H1 (cell line): ENCODE results near the gene RBP3. TPM values are rescaled to one million over a fixed set of nuclear protein-coding genes. Genes with fewer than 3 reads are reported as not detected.
"Not testable (repeated sequence)": the region's sequence is repeated elsewhere in the genome, so short reads cannot be mapped to it uniquely, and the experiment has no call there.

ENCODE experiments used
- CTCF ChIA-PET: fragments of 300-600 bp; sonication (Branson Sonifier 250); formaldehyde crosslinking; loops from one replicate; lab custom pipeline; 2021; ENCODE audit not compliant: partially characterized antibody; lab: Charles Lee
- POLR2A ChIA-PET: fragments of 300-600 bp; sonication (Branson Sonifier 250); formaldehyde crosslinking; loops from one replicate; lab custom pipeline; 2021; ENCODE audit warnings: inconsistent platforms; ENCODE audit not compliant: partially characterized antibody; lab: Charles Lee
- DNase-seq, 2 experiments: peaks; one replicate each; pipeline versions ENCODE4 v3.0.0 to v3.0.0-alpha.2; 2010 to 2022; ENCODE audit warnings: low spot score in 2 of 2, low read depth in 1 of 2, mixed read lengths in 1 of 2
- FAIRE-seq: peaks from 2 replicates; lab custom pipeline; 2011; peaks lifted over from hg19 to GRCh38; lab: Jason Lieb, UNC
- H2AFZ ChIP-seq: 2 replicates; pipeline ENCODE4 v1.8.1; 2012; ENCODE audit warnings: low read length, inconsistent platforms
- H2AK5ac ChIP-seq: 2 replicates; pipeline ENCODE4 v1.6.1; 2013; ENCODE audit warnings: low read depth, low read length
- H2BK120ac ChIP-seq: replicated peaks from 2 replicates; pipeline ENCODE3; 2013; ENCODE audit warnings: low read depth, low read length, inconsistent platforms
- H2BK12ac ChIP-seq: 2 replicates; pipeline ENCODE4 v1.6.1; 2013; ENCODE audit warnings: low read depth, low read length
- H2BK15ac ChIP-seq: 2 replicates; pipeline ENCODE4 v1.6.1; 2013; ENCODE audit warnings: low read length
- H2BK20ac ChIP-seq: 2 replicates; pipeline ENCODE4 v1.6.1; 2013; ENCODE audit warnings: low read length
- H2BK5ac ChIP-seq: 2 replicates; pipeline ENCODE4 v1.6.1; 2013; ENCODE audit warnings: low read depth, low read length
- H3K14ac ChIP-seq: 2 replicates; pipeline ENCODE4 v1.6.1; 2013; ENCODE audit warnings: inconsistent platforms; ENCODE audit not compliant: insufficient read length
- H3K18ac ChIP-seq: 2 replicates; pipeline ENCODE4 v1.6.1; 2013; ENCODE audit warnings: low read length; ENCODE audit errors: extremely low read depth
- H3K23ac ChIP-seq: 2 replicates; pipeline ENCODE4 v1.6.1; 2013; ENCODE audit warnings: inconsistent platforms; ENCODE audit not compliant: insufficient read length
- H3K23me2 ChIP-seq: 2 replicates; pipeline ENCODE4 v1.6.1; 2013; ENCODE audit warnings: low read depth, low read length
- H3K27ac ChIP-seq: 2 replicates; pipeline ENCODE4 v1.6.1; 2011; ENCODE audit warnings: low read depth, low read length, inconsistent platforms
- H3K27me3 ChIP-seq, 4 experiments: replicated peaks in 1 of 4; 1 replicate in 1 of 4; 2 replicates in 3 of 4; pipeline versions ENCODE4 v1.6.1 to v1.8.1; 2011 to 2013; ENCODE audit warnings: low read length in 3 of 4, mild to moderate bottlenecking in 3 of 4, inconsistent platforms in 2 of 4, mixed read lengths in 2 of 4, moderate library complexity in 1 of 4; ENCODE audit not compliant: control insufficient read depth in 3 of 4, insufficient read depth in 3 of 4; ENCODE audit errors: extremely low read depth in 1 of 4
- H3K36me3 ChIP-seq, 4 experiments: 2 replicates each; pipeline versions ENCODE4 v1.6.1 to v1.8.1; 2011 to 2013; ENCODE audit warnings: mild to moderate bottlenecking in 4 of 4, low read length in 3 of 4, moderate library complexity in 2 of 4, control low read depth in 1 of 4, inconsistent platforms in 1 of 4; ENCODE audit not compliant: insufficient read depth in 4 of 4, control insufficient read depth in 2 of 4
- H3K4ac ChIP-seq: replicated peaks from 2 replicates; pipeline ENCODE3; 2013; ENCODE audit warnings: low read length, low read depth, mixed read lengths, inconsistent platforms; ENCODE audit not compliant: insufficient read length
- H3K4me1 ChIP-seq, 4 experiments: replicated peaks in 1 of 4; 1 replicate in 1 of 4; 2 replicates in 3 of 4; pipeline versions ENCODE4 v1.6.1 to v1.8.1; 2011 to 2013; ENCODE audit warnings: low read length in 3 of 4, inconsistent platforms in 2 of 4, mixed read lengths in 1 of 4; ENCODE audit not compliant: insufficient read depth in 4 of 4, control insufficient read depth in 3 of 4
- H3K4me2 ChIP-seq, 2 experiments: 2 replicates each; pipeline versions ENCODE4 v1.6.1 to v1.8.1; 2011 to 2013; ENCODE audit warnings: low read depth in 2 of 2, low read length in 2 of 2, control low read depth in 1 of 2, inconsistent platforms in 1 of 2, mild to moderate bottlenecking in 1 of 2; ENCODE audit not compliant: insufficient read depth in 1 of 2
- H3K4me3 ChIP-seq, 4 experiments: fragments of 200-600, 300-600 bp in 1 of 4; sonication (generic), shearing (Covaris generic), sonication (Bioruptor Twin) in 1 of 4; 2 replicates each; pipeline versions ENCODE4 v1.5.1 to v1.8.1; 2011 to 2016; ENCODE audit warnings: low read length in 4 of 4, low read depth in 3 of 4, control low read depth in 2 of 4, inconsistent platforms in 2 of 4, mild to moderate bottlenecking in 2 of 4, mixed read lengths in 1 of 4, moderate library complexity in 1 of 4; ENCODE audit not compliant: insufficient read depth in 2 of 4; ENCODE audit errors: extremely low read depth in 1 of 4
- H3K56ac ChIP-seq: replicated peaks from 2 replicates; pipeline ENCODE3; 2013; ENCODE audit warnings: low read depth, mild to moderate bottlenecking, mixed read lengths, low read length, inconsistent platforms; ENCODE audit not compliant: insufficient read length
- H3K79me1 ChIP-seq: 2 replicates; pipeline ENCODE4 v1.6.1; 2013; ENCODE audit warnings: low read depth, low read length, control low read depth
- H3K79me2 ChIP-seq, 2 experiments: 2 replicates each; pipeline versions ENCODE4 v1.6.1 to v1.8.1; 2012 to 2013; ENCODE audit warnings: low read length in 2 of 2, mild to moderate bottlenecking in 2 of 2, inconsistent platforms in 1 of 2; ENCODE audit not compliant: insufficient read depth in 2 of 2, control insufficient read depth in 1 of 2
- H3K9ac ChIP-seq, 4 experiments: replicated peaks in 1 of 4; 1 replicate in 1 of 4; 2 replicates in 3 of 4; pipeline versions ENCODE4 v1.6.1 to v1.8.1; 2011 to 2013; ENCODE audit warnings: low read depth in 3 of 4, low read length in 3 of 4, control low read depth in 2 of 4, mild to moderate bottlenecking in 2 of 4, moderate library complexity in 2 of 4, inconsistent platforms in 1 of 4; ENCODE audit errors: extremely low read depth in 1 of 4
- H3K9me3 ChIP-seq, 2 experiments: 2 replicates each; pipeline versions ENCODE4 v1.6.1 to v1.8.1; 2012 to 2013; ENCODE audit warnings: mild to moderate bottlenecking in 2 of 2, moderate library complexity in 2 of 2, control low read depth in 1 of 2, inconsistent platforms in 1 of 2, low read depth in 1 of 2, low read length in 1 of 2, mixed read lengths in 1 of 2; ENCODE audit not compliant: insufficient read depth in 2 of 2
- H4K20me1 ChIP-seq, 2 experiments: replicated peaks in 1 of 2; 2 replicates each; pipeline versions ENCODE3 to v1.8.1; 2011 to 2013; ENCODE audit warnings: inconsistent platforms in 2 of 2, low read length in 2 of 2, mild to moderate bottlenecking in 1 of 2; ENCODE audit not compliant: insufficient read depth in 2 of 2, control insufficient read depth in 1 of 2
- H4K5ac ChIP-seq: 2 replicates; pipeline ENCODE4 v1.6.1; 2013; ENCODE audit warnings: low read length, low read depth, mixed read lengths, inconsistent platforms; ENCODE audit not compliant: insufficient read length
- H4K8ac ChIP-seq: 2 replicates; pipeline ENCODE4 v1.8.0; 2013; ENCODE audit warnings: mild to moderate bottlenecking, moderate library complexity, low read length, inconsistent platforms; ENCODE audit not compliant: insufficient read depth; ENCODE audit errors: extremely low read depth
- H4K91ac ChIP-seq: replicated peaks from 2 replicates; pipeline ENCODE3; 2013; ENCODE audit warnings: low read length, mixed read lengths, inconsistent platforms; ENCODE audit not compliant: insufficient read length
- KDM4A ChIP-seq: IDR thresholded peaks from one replicate; pipeline ENCODE4 v1.7.1; 2012; ENCODE audit warnings: low read depth, mild to moderate bottlenecking, moderate library complexity, low read length, inconsistent platforms; ENCODE audit not compliant: severe bottlenecking
- TBP ChIP-seq: IDR thresholded peaks from 2 replicates; pipeline ENCODE4 v1.6.1; 2011; ENCODE audit warnings: low read depth, low read length, improper control_type of control experiment
- WGBS, 2 experiments: shearing (Covaris generic) in 1 of 2; methylation state at CpG; one replicate each; pipeline versions ENCODE4 v1.1.6 to v1.1.7; 2013 to 2015; ENCODE audit warnings: low lambda C conversion rate in 2 of 2, mixed read lengths in 2 of 2, inconsistent platforms in 1 of 2, low coverage in 1 of 2, missing lambda C conversion rate in 1 of 2; ENCODE audit not compliant: insufficient replicate concordance in 2 of 2, insufficient coverage in 1 of 2, insufficient read length in 1 of 2; ENCODE audit errors: extremely low coverage in 1 of 2, missing lambda C conversion rate in 1 of 2; 5-methylcytosine and 5-hydroxymethylcytosine counted together
- polyA plus RNA-seq, 7 experiments: library from polyadenylated mRNA; depleted of rRNA in 3 of 7; stranded (reverse) in 5 of 7; unstranded in 2 of 7; fragments of >200 nt in 5 of 7; fragments of 200-250 nt in 2 of 7; gene quantifications; 1 replicate in 5 of 7; 2 replicates in 1 of 7; 4 replicates in 1 of 7; pipeline versions ENCODE4 v1.2.1 to v1.2.3, GENCODE V29; 2011 to 2013; ENCODE audit warnings: missing spikeins in 2 of 7, mixed read lengths in 2 of 7
- total RNA-seq: library from RNA; stranded (reverse); fragmentation: NEBNext Ultra II Directional; extraction: Animal tissue kit (Norgen Biotek cat#: 25700); gene quantifications from 2 replicates; pipeline ENCODE4 v1.2.1, GENCODE V29; 2021

RBP3 gene
- total and polyA plus RNA-seq, 2 of the 8 experiments (the other 6 are each of a cell fraction or from before 2014, with no cell fraction given): not detected

DNA sequence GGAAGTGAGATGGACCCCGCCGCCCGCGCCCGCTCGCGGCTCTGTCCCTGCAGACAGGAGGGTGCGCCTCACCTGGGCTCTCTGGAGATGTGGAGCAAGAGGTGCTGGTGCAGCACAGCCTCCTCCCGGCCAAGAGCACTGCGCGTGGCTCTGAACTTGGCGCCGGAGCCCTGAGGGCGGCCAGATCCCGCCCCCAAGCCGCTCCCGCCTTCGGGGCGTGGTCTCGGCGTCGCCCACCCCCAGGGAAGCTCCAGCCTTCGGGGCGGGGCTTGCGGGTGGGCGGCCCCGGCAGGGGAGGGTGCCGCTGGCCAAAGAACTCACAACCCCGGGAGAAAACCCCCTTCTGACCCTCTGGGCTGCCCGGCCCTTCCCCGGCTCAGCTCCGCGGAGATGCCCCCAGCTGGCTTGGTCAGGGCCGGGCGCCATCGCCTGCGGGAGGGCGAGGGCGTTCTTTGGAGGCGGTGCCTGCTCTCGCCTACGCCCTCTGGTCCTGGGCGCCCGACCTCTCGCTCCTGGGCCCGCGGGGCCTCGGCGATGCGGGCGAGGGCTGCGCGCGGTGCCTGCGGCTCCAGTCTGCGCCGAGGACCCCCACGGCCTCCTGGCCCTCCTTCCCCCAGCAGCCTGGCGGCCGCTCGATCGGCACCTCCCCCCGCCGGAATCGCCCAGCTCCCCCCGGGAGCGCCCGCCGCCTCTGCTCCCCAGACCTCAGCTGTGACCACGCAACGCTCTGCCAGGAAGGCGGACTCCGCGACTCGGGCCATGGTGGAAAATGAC is 36.2 kb downstream of the RBP3 start, which contains the start of gene ZNF488 (continued):
- TF ChIP-seq KDM4A: peak; percentile 94
- peak; percentile 48; the same call in 1 of the 2 replicates for TF ChIP-seq TBP

DNA sequence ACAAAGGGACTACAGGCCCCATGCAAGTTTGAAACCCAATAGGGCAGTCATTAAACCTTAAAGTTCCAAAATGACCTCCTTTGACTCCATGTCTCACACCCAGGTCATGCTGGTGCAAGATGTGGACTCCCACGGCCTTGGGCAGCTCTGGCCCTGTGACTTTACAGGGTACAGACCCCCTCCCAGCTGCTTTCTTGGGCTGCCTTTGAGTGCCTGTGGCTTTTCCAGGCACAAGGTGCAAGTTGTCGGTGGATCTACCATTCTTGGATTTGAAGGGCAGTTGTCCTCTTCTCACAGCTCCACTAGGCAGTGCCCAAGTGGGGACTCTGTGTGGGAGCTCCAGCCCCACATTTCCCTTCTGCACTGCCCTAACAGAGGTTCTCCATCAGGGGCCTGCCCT is 37.9 kb downstream of the RBP3 start:
- 90% methylated on average over 2 of the region's 2 CpGs; no CpG with 5 or more reads in 1 of the 2 experiments for WGBS, 2 experiments

More for the DNA sequence above, 37.9 kb downstream of the RBP3 start:
- H3K18ac ChIP-seq, H2BK12ac ChIP-seq, CTCF ChIA-PET, H3K27ac ChIP-seq, H3K36me3 ChIP-seq, H3K23ac ChIP-seq, H2BK5ac ChIP-seq, H3K23me2 ChIP-seq, H3K4me3 ChIP-seq, H3K56ac ChIP-seq, H3K4me2 ChIP-seq, H2AK5ac ChIP-seq, H2BK120ac ChIP-seq, H4K8ac ChIP-seq, H3K9ac ChIP-seq, FAIRE-seq, H2BK15ac ChIP-seq, H3K79me1 ChIP-seq, H4K91ac ChIP-seq, H3K4ac ChIP-seq, H3K4me1 ChIP-seq, H4K20me1 ChIP-seq, H3K9me3 ChIP-seq, H3K14ac ChIP-seq, H2BK20ac ChIP-seq, POLR2A ChIA-PET, H2AFZ ChIP-seq, H4K5ac ChIP-seq, H3K79me2 ChIP-seq, H3K27me3 ChIP-seq: not testable (repeated sequence)
- peak in 1 of 2 experiments; percentile 23 for DNase-seq
